ENCODE measurements around the gene FGF12.

GRCh38 chr3:192422321-192422996 lies 304.9 kb downstream of the FGF12 start:
- TF ChIP-seq CTCF (IDR thresholded peaks at IDR 0.05; ENCODE audit: low read depth, low read length, poor library complexity, severe bottlenecking): no peak
- TF ChIP-seq EZH2phosphoT487 (IDR thresholded peaks at IDR 0.05; ENCODE audit: borderline replicate concordance, low read length): no peak

Measured in DOHH2 (cell line).